Glomerular endothelial cell (primary cell): ENCODE results near the gene ANKRD42. TPM values are rescaled to one million over a fixed set of nuclear protein-coding genes. Genes with fewer than 3 reads are reported as not detected.
"Not testable (repeated sequence)": the region's sequence is repeated elsewhere in the genome, so short reads cannot be mapped to it uniquely, and the experiment has no call there.

Experiments used
- DNase-seq: peaks from one replicate; pipeline ENCODE4 v3.0.0-alpha.2; 2011; ENCODE audit warnings: low read depth, low spot score; ENCODE audit errors: extremely low read depth
- total RNA-seq: library from RNA; depleted of rRNA; stranded (reverse); fragments of >200 nt; gene quantifications from 2 replicates; pipeline ENCODE4 v1.2.3, GENCODE V29; 2015

ANKRD42 gene
- total RNA-seq, 1 donor from 2014 or later = 7.5 TPM

DNA sequence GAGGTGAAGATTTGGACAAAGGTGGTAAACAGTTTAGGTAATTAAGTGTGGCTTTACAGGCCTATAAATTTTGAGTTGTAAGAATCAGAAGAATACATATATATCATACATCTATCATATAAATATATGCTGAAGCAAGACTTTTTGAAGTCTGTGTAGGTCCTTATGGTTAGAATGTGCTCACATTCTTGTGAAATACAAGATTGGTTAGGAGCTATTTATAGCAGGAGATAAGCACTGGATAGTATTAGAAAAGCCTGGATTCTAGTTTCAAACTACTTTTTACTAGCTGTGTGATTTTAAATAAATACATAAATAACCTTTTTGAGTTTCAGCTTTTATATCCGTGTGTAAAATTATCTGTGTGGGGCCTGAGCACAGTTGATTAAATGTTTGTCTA, 42.3 kb downstream of the ANKRD42 start:
- no peak for DNase-seq

GRCh38 chr11:83238111-83238510, 44.6 kb downstream of the ANKRD42 start:
- DNase-seq = no peak

DNA sequence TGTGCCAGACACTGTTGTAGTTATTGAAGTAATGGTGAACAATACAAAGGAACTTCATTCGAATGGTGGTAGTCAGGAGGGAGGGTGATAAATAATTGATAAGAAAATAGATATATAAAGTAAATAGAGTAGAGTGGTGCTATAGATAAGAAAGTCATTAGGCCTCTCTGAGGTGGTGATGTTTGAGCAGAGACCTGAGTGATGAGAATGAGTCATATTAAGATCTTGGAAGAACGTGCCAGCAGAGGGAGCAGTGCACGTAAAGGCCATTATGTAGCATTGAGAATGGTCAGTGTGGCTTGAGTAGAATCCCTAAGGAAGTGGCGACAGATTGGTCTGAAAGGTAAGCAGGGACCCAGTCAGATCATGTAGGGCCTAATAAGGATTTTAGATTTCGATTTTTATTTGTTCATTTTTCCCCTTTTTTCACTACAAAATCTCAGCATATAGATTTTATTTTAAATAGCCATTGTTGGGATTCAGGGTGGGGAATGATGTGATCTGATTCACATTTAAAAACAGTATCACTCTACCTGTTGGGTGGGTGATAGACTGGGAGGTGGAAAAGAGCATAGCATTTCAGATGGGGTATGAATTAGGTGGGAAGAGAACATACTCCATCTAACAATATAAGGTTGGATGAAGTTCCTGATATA, 47.9 kb downstream of the ANKRD42 start:
- peak; percentile 60 for DNase-seq

DNA sequence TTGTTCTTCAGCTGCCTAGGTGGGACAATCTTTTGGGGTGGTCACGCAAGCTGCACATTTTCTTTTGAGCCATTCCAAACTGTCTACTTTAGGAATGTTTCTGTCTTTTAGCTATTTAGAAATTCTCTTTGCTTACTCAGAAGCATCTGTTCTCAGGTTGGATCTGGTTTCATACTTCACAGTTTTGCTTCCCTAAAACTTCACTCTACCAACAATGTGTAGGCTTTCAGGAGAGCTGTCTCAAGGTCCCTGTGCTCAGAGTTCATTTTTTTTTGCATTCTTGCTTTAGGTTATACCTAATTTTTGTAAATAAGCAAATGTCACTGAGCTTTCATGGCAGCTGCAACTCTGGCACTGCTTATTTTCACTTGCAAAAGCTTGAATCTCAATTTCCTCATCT, 55.9 kb downstream of the ANKRD42 start:
- DNase-seq = no peak

GRCh38 chr11:83249972-83250593, 56.6 kb downstream of the ANKRD42 start:
- DNase-seq = peak; percentile 29

DNA sequence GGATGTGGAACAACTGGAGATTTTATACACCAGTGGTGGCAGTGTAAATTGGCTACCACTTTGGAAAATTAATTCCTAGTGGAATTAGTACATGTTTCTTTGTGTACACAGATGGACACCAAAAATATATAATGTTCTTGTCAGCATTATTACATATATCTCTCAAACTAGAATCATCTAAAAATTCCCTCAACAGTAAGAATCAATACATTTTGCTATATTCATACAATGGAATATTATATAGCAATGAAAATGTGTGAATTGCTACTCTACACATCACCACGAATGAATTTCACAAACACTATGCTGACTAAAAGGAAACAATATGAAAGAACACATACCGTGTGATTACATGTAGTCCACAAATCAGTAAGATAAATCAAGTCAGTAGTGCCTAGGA, 58.8 kb downstream of the ANKRD42 start:
- DNase-seq = no peak

DNA sequence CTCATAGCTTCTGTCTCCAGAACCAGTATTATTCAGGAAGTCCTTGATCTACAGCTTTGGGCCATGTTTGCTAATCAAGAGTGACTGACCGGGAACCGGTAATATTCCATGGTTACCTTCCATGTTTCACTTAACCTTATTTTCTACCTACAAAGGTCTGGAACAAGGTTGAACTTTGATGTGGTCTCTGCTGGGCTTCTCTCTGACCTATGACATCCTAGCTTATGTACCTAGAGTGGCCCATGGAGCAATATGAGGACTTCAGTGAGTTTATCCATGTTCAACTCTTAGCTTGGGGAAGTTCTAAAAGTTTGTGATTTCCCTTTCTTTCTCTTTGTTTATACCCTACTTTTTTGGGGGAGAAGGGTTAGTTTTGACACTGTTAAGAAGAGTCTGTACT, 59.4 kb downstream of the ANKRD42 start:
- no peak for DNase-seq

GRCh38 chr11:83255366-83255765, 61.9 kb downstream of the ANKRD42 start:
- no peak for DNase-seq

GRCh38 chr11:83256602-83257340, 63.3 kb downstream of the ANKRD42 start:
- no peak for DNase-seq

DNA sequence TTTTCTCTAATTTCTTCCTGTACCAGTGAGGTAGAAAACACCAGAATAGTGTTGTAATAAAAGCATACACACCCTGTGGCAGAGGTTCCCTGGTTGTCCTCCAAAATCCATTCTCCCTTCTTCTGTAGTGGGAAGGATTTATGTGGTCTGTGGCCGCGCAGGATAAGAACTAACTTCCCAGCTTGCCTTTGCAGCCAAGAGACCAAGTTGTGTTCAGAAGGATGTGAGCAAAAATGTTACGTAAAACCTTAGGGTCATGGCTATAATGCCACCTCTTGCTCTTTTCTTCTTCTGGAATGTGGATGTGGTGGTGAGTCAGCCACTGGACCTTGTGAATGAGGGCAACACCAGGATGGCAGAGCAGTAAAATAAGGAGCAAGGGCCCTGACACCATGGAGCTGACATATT, 64.3 kb downstream of the ANKRD42 start:
- peak; percentile 39 for DNase-seq

DNA sequence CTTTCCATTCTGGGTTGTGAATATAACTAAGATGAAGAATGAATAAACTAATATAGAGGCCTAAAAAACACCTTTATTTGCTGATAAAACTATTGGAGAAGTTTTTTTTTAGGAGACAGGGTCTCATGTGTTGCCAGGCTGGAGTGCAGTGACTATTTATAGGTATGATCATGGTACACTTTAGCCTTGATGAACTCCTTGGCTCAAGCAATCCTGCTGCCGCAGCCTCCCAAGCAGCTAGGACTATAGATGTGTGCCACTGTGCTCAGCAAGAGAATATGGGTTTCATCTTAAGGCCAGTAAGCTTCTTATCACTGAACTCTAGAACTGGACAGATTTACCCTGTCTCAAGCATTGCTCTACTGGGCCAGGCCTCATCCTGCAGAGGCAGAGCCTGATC, 66.0 kb downstream of the ANKRD42 start:
- DNase-seq = no peak

- DNase-seq = no peak
These were observed 71.8 kb downstream of the ANKRD42 start for GRCh38 chr11:83265331-83265730.

GRCh38 chr11:83269080-83269479, 75.6 kb downstream of the ANKRD42 start:
- DNase-seq = not testable (repeated sequence)

DNA sequence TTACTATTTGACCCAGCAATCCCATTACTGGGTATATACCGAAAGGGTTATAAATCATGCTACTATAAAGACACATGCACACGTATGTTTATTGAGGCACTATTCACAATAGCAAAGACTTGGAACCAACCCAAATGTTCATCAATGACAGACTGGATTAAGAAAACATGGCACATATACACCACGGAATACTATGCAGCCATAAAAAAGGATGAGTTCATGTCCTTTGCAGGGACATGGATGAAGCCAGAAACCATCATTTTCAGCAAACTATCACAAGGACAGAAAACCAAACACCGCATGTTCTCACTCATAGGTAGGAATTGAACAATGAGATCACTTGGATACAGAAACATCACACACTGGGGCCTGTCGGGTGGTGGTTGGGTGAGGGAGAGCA, 78.2 kb downstream of the ANKRD42 start:
- DNase-seq = not testable (repeated sequence)

DNA sequence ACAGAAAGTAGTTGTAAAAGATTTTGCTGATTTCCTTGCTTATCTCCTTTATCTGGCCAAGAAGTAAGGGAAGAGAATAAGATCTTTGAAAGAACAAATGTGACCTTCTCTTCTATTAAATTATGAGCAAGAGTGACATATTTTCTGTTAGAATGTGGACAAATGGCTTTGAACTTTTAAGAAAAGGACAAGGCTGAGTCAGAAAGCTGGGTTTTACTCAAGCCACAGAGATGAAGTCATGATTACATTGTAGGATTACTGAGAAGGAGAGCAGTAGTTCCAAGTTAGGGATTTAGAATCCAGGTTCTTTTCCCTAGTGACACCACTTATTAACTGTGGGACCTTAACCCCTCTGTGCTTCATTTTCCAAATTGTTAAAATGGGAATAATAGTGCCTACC, 79.1 kb downstream of the ANKRD42 start:
- no peak for DNase-seq

DNA sequence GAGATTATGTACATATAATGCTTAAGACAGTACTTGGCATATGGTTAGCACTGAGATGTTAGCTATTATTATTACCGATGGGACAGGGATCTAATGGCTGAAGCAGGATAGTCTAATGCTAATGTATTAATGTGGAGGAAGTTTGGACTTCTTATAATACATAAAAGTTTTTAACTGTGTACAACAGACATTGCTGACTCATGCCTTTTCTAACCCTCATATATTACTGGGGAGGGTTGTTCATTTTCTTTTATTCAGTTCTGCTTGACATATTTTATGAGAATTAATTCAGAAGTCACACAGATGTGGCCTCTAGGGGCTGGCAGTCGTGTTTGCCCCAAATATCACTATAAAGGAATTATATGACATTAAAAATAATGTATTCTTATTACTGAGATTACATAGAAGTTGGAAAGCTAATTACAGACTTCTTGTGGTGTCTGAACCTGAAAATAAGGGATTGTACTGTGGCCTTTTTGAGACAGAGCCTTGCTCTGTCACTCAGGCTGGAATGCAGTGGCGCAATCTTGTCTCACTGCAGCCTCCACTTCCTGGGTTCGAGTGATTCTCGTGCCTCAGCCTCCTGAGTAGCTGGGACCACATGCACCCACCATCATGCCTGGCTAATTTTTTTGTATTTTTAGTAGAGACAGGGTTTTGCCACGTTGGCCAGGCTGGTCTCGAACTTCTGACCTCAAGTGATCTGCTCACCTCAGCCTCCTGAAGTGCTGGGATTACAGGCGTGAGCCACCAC, 82.6 kb downstream of the ANKRD42 start:
- no peak for DNase-seq

- DNase-seq = no peak
These were observed 84.8 kb downstream of the ANKRD42 start for GRCh38 chr11:83278351-83278750.

DNA sequence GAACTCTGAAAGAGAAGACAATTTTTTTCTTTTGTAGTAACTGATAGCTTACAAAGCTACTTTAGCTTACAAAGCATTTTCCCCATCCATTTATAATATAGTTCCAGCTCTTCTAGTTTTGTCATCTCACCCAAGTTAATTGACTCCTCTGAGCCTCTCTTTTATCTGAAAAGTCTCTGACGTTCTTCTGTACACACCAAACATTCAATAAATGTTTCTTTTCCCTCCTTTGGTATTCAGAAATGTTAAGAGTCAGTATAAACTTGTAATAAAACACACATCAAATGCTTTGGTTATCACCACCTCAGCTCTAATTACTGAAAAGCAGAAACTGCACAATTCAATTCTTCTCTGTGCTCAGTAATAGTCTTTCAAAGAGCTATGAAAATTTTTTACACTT, 86.7 kb downstream of the ANKRD42 start:
- no peak for DNase-seq

DNA sequence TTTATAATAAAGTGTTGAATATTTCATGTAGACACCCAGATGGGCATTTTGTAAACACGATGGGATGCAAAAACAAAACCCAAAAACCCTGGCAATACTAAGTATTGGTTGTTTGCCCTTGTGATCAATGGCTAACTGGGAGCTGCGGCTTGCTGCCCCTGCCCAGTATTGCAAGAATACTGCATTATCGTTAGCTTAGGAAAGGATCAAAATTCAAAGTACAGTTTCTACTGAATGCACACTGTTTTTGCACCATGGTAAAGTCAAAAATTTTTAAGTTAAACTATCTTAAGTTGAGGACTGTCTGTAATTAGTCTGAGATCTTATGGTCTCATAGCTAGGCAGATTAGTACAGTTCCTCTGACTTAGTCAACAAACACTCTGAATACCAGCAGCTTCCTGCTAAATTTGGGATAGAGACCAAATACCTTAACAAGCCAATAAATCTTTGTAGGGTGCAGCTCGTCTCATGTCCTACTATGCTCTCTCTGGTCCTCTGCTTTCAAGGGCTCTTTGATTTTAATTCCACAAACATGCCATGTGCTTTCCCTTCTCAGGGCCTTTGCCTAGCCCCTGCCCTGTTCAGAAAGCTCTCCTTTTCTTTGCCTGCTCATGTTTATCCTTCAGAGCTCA, 88.7 kb downstream of the ANKRD42 start:
- DNase-seq = no peak

DNA sequence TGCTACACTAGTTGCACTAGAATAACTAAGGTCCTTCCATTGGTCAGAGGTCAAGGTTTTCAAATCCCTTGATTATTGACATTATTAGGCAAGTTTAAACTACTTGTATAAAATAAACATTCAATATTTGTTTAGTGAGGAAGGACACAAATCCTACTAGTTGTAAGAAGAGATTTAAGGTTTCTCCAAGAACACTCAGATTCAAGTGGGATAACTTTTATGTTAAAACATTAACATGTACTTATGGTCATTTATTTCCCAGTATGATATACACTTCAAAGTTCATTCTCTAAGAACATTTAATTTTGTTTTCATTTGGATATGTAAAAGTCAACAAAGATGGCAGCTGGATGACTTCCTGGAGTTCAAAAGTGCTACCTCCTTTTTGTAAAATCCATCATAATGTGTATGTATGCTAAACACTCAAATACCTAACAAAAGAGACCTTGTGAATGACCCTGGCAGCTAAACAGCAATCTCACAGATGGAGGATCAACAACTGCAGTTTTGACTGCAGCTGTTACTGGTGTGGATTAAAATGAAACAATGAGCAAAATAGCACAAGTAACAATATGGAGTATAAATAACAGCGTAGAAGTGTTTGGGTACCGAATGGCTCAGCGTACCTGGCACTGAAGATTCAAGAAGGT, 91.1 kb downstream of the ANKRD42 start:
- DNase-seq = no peak
